ENCODE data around the gene SLC50A1.

SLC50A1 gene

DNA sequence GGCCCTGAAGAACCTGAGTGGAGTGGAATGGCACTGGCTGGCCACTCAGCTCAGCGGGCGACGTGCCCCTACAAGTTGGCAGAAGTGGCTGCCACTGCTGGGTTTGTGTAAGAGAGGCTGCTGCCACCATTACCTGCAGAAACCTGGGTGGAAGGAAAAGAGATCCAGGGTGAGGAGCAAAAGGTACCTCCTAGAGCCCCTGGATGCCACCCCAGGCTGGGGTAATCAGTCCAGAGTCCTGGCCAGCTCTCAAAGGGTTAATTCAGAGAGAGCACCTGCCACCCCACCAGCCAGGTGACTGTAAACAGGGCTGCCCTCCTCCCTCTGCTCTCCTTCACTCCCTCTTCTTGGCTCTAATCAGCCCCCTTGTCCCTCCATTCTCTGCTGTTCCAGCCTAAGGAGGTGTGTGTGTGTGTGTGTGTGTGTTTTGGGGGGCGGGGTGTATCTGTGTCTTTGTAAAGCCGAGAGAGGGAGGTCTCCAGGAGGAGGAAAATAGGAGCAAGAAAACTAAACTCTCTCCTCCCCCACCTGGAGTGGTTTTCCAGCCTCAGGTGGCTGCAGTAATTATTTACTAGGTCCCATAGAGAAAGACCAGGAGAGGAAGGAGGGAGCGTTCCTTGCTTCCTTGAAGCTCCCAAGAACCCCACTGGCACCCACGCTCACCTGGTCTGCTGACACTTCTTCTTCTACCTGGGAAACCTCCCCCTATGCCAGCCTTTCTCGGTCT is 50.6 kb downstream of the SLC50A1 start:
- Mint-ChIP-seq H3K4me3 (no peak overlapping the region), H3K27me3 (ENCODE audit: low read depth, poor library complexity) (peaks cover 7% of the 10 kb centered on the region), H3K36me3 (ENCODE audit: low read depth) (peaks cover 12% of the 10 kb centered on the region), H3K27ac (peak overlapping the region; percentile 50), H3K4me1 (peaks cover 27% of the 10 kb centered on the region), H3K9me3 (no peaks in the 10 kb centered on the region)
- DNase-seq, result no peak
- TF ChIP-seq, protein P1, sequence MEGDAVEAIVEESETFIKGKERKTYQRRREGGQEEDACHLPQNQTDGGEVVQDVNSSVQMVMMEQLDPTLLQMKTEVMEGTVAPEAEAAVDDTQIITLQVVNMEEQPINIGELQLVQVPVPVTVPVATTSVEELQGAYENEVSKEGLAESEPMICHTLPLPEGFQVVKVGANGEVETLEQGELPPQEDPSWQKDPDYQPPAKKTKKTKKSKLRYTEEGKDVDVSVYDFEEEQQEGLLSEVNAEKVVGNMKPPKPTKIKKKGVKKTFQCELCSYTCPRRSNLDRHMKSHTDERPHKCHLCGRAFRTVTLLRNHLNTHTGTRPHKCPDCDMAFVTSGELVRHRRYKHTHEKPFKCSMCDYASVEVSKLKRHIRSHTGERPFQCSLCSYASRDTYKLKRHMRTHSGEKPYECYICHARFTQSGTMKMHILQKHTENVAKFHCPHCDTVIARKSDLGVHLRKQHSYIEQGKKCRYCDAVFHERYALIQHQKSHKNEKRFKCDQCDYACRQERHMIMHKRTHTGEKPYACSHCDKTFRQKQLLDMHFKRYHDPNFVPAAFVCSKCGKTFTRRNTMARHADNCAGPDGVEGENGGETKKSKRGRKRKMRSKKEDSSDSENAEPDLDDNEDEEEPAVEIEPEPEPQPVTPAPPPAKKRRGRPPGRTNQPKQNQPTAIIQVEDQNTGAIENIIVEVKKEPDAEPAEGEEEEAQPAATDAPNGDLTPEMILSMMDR (IDR thresholded peaks at IDR 0.05), result no peak

DNA sequence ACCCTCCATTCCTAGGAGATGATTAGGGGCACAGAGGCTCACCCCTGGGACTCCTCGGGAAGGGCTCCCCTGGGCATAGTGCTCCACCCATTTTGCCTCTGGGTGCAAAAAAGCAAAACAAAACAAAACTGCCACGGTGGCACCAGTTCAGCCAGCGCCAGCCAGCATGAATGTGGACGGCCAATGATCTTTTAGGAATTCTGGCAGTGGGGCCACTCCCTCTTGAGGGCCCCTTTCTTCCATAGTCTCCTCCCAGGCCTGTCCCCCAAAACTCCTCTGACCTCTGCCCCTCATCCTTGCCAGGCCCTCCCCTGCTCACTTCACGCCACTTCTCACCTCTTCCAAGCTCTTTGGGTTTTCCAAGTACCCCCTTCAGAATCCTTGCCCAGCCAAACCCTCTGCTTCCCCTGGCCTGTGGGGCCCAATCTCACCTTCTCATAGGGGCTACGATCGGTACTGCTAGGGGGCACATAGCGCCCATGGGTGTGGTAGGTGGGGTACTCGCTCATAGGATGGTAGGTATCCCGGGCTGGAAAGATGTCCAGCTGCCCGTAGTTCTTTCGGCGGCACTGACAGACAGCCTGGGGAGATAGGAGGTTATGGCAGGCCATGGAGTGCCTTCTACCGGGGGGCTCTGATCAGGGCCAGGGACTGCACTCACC is 51.3 kb downstream of the SLC50A1 start:
- DNase-seq, result no peak

DNA sequence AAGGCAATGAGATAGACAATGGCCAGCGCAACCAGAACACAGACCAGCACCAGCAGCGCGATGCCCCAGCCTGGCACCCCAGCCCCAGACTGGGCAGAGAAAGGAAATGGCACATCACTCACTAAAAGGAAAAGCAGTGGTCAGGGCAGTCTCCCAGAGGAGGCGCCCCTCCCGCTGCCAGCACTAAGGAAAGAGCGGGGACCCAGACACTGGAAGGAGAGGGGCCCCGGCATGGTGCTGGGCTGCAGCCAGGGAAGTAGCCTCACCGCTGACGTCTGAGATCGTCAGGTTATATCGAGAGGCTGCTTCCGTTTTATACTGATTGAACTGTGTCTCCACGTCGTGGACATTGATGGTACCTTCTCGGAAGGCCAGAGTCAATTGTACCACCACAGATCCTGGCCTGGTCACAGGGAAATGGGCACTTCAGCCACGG is 51.8 kb downstream of the SLC50A1 start:
- DNase-seq, result no peak
- TF ChIP-seq, protein P1 (IDR thresholded peaks at IDR 0.05), result no peak
- Mint-ChIP-seq H3K9me3 (no peaks in the 10 kb centered on the region), H3K4me1 (peaks cover 33% of the 10 kb centered on the region), H3K27me3 (ENCODE audit: low read depth, poor library complexity) (peaks cover 7% of the 10 kb centered on the region), H3K36me3 (ENCODE audit: low read depth) (peaks cover under 1% of the 10 kb centered on the region), H3K27ac (peak overlapping the region; percentile 96), H3K4me3 (no peak overlapping the region)

More for the DNA sequence above, 51.3 kb downstream of the SLC50A1 start:
- Mint-ChIP-seq H3K9me3 (no peaks in the 10 kb centered on the region), H3K4me3 (no peak overlapping the region), H3K4me1 (peaks cover 28% of the 10 kb centered on the region), H3K36me3 (ENCODE audit: low read depth) (peaks cover 5% of the 10 kb centered on the region), H3K27ac (peak overlapping the region; percentile 14), H3K27me3 (ENCODE audit: low read depth, poor library complexity) (peaks cover 7% of the 10 kb centered on the region)
- TF ChIP-seq, protein P1 (IDR thresholded peaks at IDR 0.05), result no peak

DNA sequence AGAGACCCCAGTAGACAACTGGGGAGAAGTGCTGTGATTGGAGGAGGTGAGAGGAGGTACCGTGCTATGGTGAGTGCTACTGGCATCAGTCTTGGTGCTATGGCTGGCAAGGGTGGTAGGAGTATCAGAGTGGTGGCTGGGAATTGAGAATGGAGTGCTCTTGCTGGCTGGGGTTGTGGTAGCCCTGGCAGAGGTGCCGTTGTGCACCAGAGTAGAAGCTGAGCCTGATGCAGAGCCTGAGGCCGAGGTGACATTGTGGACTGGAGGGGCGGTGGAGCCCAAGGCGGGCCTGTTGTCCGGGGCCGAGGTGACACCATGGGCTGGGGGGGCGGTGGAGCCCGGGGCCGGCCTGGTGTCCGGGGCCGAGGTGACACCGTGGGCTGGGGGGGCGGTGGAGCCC is 52.6 kb downstream of the SLC50A1 start:
- H3K4me1 Mint-ChIP-seq, result peaks cover 37% of the 10 kb centered on the region
- TF ChIP-seq, protein P1 (IDR thresholded peaks at IDR 0.05), result no peak
- DNase-seq, result no peak
- no peaks in the 10 kb centered on the region for H3K36me3 Mint-ChIP-seq (ENCODE audit: low read depth)
- H3K27me3 Mint-ChIP-seq (ENCODE audit: low read depth, poor library complexity), result peaks cover 5% of the 10 kb centered on the region
- no peak overlapping the region for H3K4me3 Mint-ChIP-seq
- peak overlapping the region; percentile 96 for H3K27ac Mint-ChIP-seq
- no peaks in the 10 kb centered on the region for H3K9me3 Mint-ChIP-seq
